Endothelial cell of umbilical vein (primary cell): ENCODE results near the gene DDX43. TPM values are rescaled to one million over a fixed set of nuclear protein-coding genes. Genes with fewer than 3 reads are reported as not detected.

ENCODE experiments used
- BruUV-seq: library from RNA; stranded (reverse); fragments of 400-500 nt; replicated peaks from 2 replicates; lab custom pipeline; 2021; lab: Mats Ljungman, UMichigan
- CTCF ChIA-PET: fragments of 300-600, 350-600 bp; sonication (Branson Sonifier 250); formaldehyde crosslinking; loops from one replicate; lab custom pipeline; 2021; ENCODE audit warnings: antibody characterized with exemption, inconsistent platforms; lab: Charles Lee
- POLR2A ChIA-PET: fragments of 300-600, 350-600 bp; sonication (Branson Sonifier 250); formaldehyde crosslinking; loops from one replicate; lab custom pipeline; 2021; ENCODE audit warnings: antibody characterized with exemption, inconsistent platforms; lab: Charles Lee
- DNase-seq: peaks from one replicate; pipeline ENCODE4 v3.0.0-alpha.2; 2011; ENCODE audit warnings: low read depth, low spot score
- FAIRE-seq: peaks from 2 replicates; lab custom pipeline; 2011; peaks lifted over from hg19 to GRCh38; lab: Jason Lieb, UNC
- H2AFZ ChIP-seq: 2 replicates; pipeline ENCODE4 v1.6.0; 2012; ENCODE audit warnings: low read depth, low read length, control low read depth, inconsistent platforms
- H3K27ac ChIP-seq: 2 replicates; pipeline ENCODE4 v1.5.1; 2011; ENCODE audit warnings: low read depth, mild to moderate bottlenecking, control low read depth, low read length, moderate library complexity; ENCODE audit not compliant: insufficient read depth
- H3K27me3 ChIP-seq, 2 experiments: 2 replicates each; pipeline versions ENCODE4 v1.6.0 to v1.6.1; 2011; ENCODE audit warnings: low read length in 2 of 2, mixed read lengths in 1 of 2; ENCODE audit not compliant: control insufficient read depth in 2 of 2, insufficient read depth in 2 of 2
- H3K36me3 ChIP-seq, 2 experiments: 2 replicates in 1 of 2; 3 replicates in 1 of 2; pipeline ENCODE4 v1.5.1; 2011; ENCODE audit warnings: low read length in 2 of 2, mild to moderate bottlenecking in 1 of 2, moderate library complexity in 1 of 2; ENCODE audit not compliant: control insufficient read depth in 2 of 2, insufficient read depth in 2 of 2; ENCODE audit errors: extremely low read depth in 1 of 2
- H3K4me1 ChIP-seq: 3 replicates; pipeline ENCODE4 v1.5.1; 2011; ENCODE audit warnings: mild to moderate bottlenecking, low read length; ENCODE audit not compliant: control insufficient read depth, insufficient read depth; ENCODE audit errors: extremely low read depth
- H3K4me2 ChIP-seq: 2 replicates; pipeline ENCODE4 v1.6.1; 2011; ENCODE audit warnings: low read length, control low read depth, mixed read lengths; ENCODE audit not compliant: insufficient read depth
- H3K4me3 ChIP-seq, 3 experiments: fragments of 200-600 bp in 1 of 3; sonication (generic), shearing (Covaris generic) in 1 of 3; replicated peaks in 1 of 3; 2 replicates each; pipeline ENCODE4 v1.5.1; 2011 to 2016; ENCODE audit warnings: control low read depth in 3 of 3, low read length in 3 of 3, mild to moderate bottlenecking in 2 of 3, inconsistent platforms in 1 of 3, low read depth in 1 of 3, moderate library complexity in 1 of 3; ENCODE audit not compliant: insufficient read depth in 1 of 3
- H3K79me2 ChIP-seq: 2 replicates; pipeline ENCODE4 v1.6.0; 2012; ENCODE audit warnings: low read length, inconsistent platforms; ENCODE audit not compliant: control insufficient read depth, insufficient read depth
- H3K9ac ChIP-seq: replicated peaks from 2 replicates; pipeline ENCODE3; 2011; ENCODE audit warnings: low read length, control low read depth; ENCODE audit not compliant: insufficient read depth; ENCODE audit errors: extremely low read depth
- H3K9me1 ChIP-seq: replicated peaks from 3 replicates; pipeline ENCODE4 v1.6.0; 2011; ENCODE audit warnings: mild to moderate bottlenecking, low read length; ENCODE audit not compliant: control insufficient read depth, insufficient read depth; ENCODE audit errors: extremely low read depth
- H3K9me3 ChIP-seq: replicated peaks from 2 replicates; pipeline ENCODE4 v1.5.1; 2012; ENCODE audit warnings: low read length, inconsistent platforms; ENCODE audit not compliant: control insufficient read depth, insufficient read depth
- H4K20me1 ChIP-seq: replicated peaks from 2 replicates; pipeline ENCODE3; 2011; ENCODE audit warnings: mild to moderate bottlenecking, low read length; ENCODE audit not compliant: control insufficient read depth, insufficient read depth; ENCODE audit errors: extremely low read depth
- CTCF ChIP-seq, 2 donors: IDR thresholded peaks; 1 replicate in 1 of 2; 2 replicates in 1 of 2; pipeline ENCODE4 v1.5.1; 2011; ENCODE audit warnings: low read length in 2 of 2, mild to moderate bottlenecking in 2 of 2, moderate library complexity in 2 of 2, control low read depth in 1 of 2, inconsistent platforms in 1 of 2, low read depth in 1 of 2; ENCODE audit not compliant: insufficient read depth in 1 of 2; ENCODE audit errors: extremely low read depth in 1 of 2
- EZH2 ChIP-seq: IDR thresholded peaks from 2 replicates; pipeline ENCODE4 v1.6.1; 2012; ENCODE audit warnings: borderline replicate concordance, low read depth, mild to moderate bottlenecking, moderate library complexity, low read length, inconsistent platforms; ENCODE audit not compliant: severe bottlenecking
- FOS ChIP-seq: IDR thresholded peaks from 2 replicates; pipeline ENCODE4 v1.6.1; 2011; ENCODE audit warnings: mild to moderate bottlenecking, low read length, moderate library complexity, borderline replicate concordance; ENCODE audit not compliant: insufficient read depth
- GATA2 ChIP-seq: IDR thresholded peaks from 2 replicates; pipeline ENCODE4 v1.7.0; 2011; ENCODE audit warnings: low read depth, mild to moderate bottlenecking, moderate library complexity, mixed read lengths, low read length; ENCODE audit not compliant: insufficient read length, insufficient read depth
- JUN ChIP-seq: IDR thresholded peaks from 2 replicates; pipeline ENCODE4 v1.6.1; 2011; ENCODE audit warnings: borderline replicate concordance, low read depth; ENCODE audit not compliant: insufficient read length, insufficient read depth
- MAX ChIP-seq: IDR thresholded peaks from 2 replicates; pipeline ENCODE4 v1.6.1; 2011; ENCODE audit not compliant: insufficient read depth, insufficient read length
- MYC ChIP-seq: IDR thresholded peaks from one replicate; pipeline ENCODE4 v1.6.1; 2011; ENCODE audit warnings: mild to moderate bottlenecking, low read depth, low read length
- POLR2A ChIP-seq: IDR thresholded peaks from 2 replicates; pipeline ENCODE4 v1.6.1; 2012; ENCODE audit warnings: low read depth, mild to moderate bottlenecking, control low read depth, low read length
- POLR2AphosphoS5 ChIP-seq: IDR thresholded peaks from 2 replicates; pipeline ENCODE4 v1.6.1; 2012; ENCODE audit warnings: low read depth, mild to moderate bottlenecking, control low read depth, low read length, moderate library complexity; ENCODE audit not compliant: insufficient read depth
- dilution Hi-C: fragments of 300-500 bp; cut with MboI; formaldehyde crosslinking; loops from one replicate; pipeline ENCODE4 v1.15.0; 2019; ENCODE audit warnings: low sequenced_read_pairs; ENCODE audit not compliant: extremely low pct_ligation_motif_present
- intact Hi-C: fragments of 100-400 bp; cut with micrococcal nuclease; formaldehyde crosslinking; loops from one replicate; pipeline ENCODE4 v1.10.0; 2022
- polyA plus RNA-seq, 4 experiments: library from polyadenylated mRNA; depleted of rRNA in 3 of 4; stranded (reverse) in 3 of 4; unstranded in 1 of 4; fragments of >200 nt; gene quantifications; 2 replicates each; pipeline versions ENCODE4 v1.2.1 to v1.2.3, GENCODE V29; 2011 to 2012; ENCODE audit warnings: missing spikeins in 1 of 4
- total RNA-seq: library from RNA; stranded (reverse); gene quantifications from 2 replicates; pipeline ENCODE4 v1.2.3, GENCODE V29; 2021

The DDX43 gene
- total and polyA plus RNA-seq, 2 donors (not counting 3 experiments of a cell fraction or from before 2014, with no cell fraction given) = 0.95 to 1.2 TPM

GRCh38 chr6:73363537-73363875 lies 31.1 kb upstream of the DDX43 start:
- ChIA-PET CTCF (no interaction called here), POLR2A (no interaction called here)
- H3K27me3 ChIP-seq = no peaks in the 10 kb centered on the region
- no peaks in the 10 kb centered on the region for H3K9me1 ChIP-seq
- no peaks in the 10 kb centered on the region for H3K4me1 ChIP-seq
- no peak overlapping the region for H3K4me3 ChIP-seq
- H3K9me3 ChIP-seq = no peaks in the 10 kb centered on the region
- no peak for TF ChIP-seq GATA2
- no peak for TF ChIP-seq EZH2
- no peak for TF ChIP-seq MYC
- no peak for TF ChIP-seq POLR2AphosphoS5
- TF ChIP-seq POLR2A = no peak
- no peak for TF ChIP-seq CTCF (IDR thresholded peaks at IDR 0.05; ENCODE audit: extremely low read depth in 1 of 2, insufficient read depth in 1 of 2, low read depth in 1 of 2, low read length in 2 of 2)
- TF ChIP-seq MAX = no peak
- TF ChIP-seq FOS = no peak
- no peak for TF ChIP-seq JUN
- no peak overlapping the region for H3K4me2 ChIP-seq
- H3K27ac ChIP-seq = no peak overlapping the region
- intact Hi-C loops (no loop called here), dilution Hi-C loops (no loop called here)
- H2AFZ ChIP-seq = no peak overlapping the region
- FAIRE-seq (no peak), DNase-seq (no peak)
- BruUV-seq = no TSS peak
- H3K36me3 ChIP-seq = no peaks in the 10 kb centered on the region
- H4K20me1 ChIP-seq = no peaks in the 10 kb centered on the region
- H3K79me2 ChIP-seq = no peaks in the 10 kb centered on the region
- H3K9ac ChIP-seq = no peak overlapping the region
